Uterus (tissue), 2 donors: ENCODE measurements around the gene MAP3K1.
A peak's percentile ranks its signal among the peaks of the same experiment; 100 is the strongest.

ENCODE experiments used
- POLR2A ChIP-seq, 2 donors: fragments of 450-650 bp; IDR thresholded peaks; one replicate each; pipeline ENCODE4 v1.6.1; 2016; ENCODE audit warnings: antibody characterized with exemption in 2 of 2, mild to moderate bottlenecking in 1 of 2, moderate library complexity in 1 of 2
- TF ChIP-seq, protein P1 (sequence below), 4 experiments: fragments of 200-600 bp in 2 of 4; fragments of 450-650 bp in 2 of 4; sonication (generic) in 2 of 4; IDR thresholded peaks; one replicate each; pipeline ENCODE4 v1.5.1; 2016 to 2019; ENCODE audit warnings: antibody characterized with exemption in 4 of 4, mild to moderate bottlenecking in 2 of 4, moderate library complexity in 1 of 4

DNA sequence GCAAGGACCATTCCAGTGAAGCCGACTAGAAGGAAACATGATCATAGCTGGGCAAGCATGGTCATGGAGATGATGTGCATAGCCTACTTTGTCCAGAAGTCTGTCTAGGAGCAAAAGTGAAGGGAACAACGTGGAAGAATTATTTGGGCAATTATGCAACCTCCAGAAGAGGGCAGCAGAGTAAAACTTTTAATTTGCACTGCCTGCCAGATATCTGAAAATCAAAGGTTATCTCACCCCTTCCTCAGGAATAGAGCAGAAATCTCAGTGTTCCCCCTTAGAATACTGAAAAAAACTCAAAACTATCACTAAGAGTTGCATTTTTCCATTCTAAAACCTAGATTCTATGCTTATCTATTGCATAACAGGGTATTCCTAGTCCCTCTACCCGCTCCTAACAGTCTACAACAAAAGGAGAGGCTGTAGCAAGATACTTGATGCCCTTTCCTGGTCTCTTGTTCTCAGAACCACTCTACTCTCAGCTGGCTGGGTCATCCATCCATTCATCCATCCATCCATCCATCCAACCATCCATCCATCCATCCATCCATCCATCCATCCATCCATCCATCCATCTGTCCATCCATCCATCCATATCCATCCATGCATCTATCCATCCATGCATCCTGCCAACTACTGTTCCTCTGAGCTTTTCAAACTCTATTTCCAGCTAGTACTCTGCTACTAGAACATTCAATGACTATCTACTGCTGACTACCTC, 85.7 kb downstream of the MAP3K1 start:
- TF ChIP-seq, protein P1, sequence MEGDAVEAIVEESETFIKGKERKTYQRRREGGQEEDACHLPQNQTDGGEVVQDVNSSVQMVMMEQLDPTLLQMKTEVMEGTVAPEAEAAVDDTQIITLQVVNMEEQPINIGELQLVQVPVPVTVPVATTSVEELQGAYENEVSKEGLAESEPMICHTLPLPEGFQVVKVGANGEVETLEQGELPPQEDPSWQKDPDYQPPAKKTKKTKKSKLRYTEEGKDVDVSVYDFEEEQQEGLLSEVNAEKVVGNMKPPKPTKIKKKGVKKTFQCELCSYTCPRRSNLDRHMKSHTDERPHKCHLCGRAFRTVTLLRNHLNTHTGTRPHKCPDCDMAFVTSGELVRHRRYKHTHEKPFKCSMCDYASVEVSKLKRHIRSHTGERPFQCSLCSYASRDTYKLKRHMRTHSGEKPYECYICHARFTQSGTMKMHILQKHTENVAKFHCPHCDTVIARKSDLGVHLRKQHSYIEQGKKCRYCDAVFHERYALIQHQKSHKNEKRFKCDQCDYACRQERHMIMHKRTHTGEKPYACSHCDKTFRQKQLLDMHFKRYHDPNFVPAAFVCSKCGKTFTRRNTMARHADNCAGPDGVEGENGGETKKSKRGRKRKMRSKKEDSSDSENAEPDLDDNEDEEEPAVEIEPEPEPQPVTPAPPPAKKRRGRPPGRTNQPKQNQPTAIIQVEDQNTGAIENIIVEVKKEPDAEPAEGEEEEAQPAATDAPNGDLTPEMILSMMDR (IDR thresholded peaks at IDR 0.05) = peak; percentile 51 to 71 (median 61)
- TF ChIP-seq POLR2A (IDR thresholded peaks at IDR 0.05) = no peak
